H9 (cell line): ENCODE measurements around the gene PTGS1. TPM values are rescaled to one million over a fixed set of nuclear protein-coding genes. Genes with fewer than 3 reads are reported as not detected.

Experiments used
- DNase-seq: peaks from one replicate; pipeline ENCODE4 v3.0.0-alpha.2; 2017
- H2AFZ ChIP-seq: one replicate; pipeline ENCODE4 v1.6.1; 2013; ENCODE audit warnings: mild to moderate bottlenecking, low read length, control low read depth, moderate library complexity
- H2AK5ac ChIP-seq: 2 replicates; pipeline ENCODE4 v1.6.1; 2013; ENCODE audit warnings: low read length, control low read depth, mixed read lengths; ENCODE audit not compliant: insufficient read length
- H2BK120ac ChIP-seq: one replicate; pipeline ENCODE4 v1.6.1; 2013; ENCODE audit warnings: low read depth, mild to moderate bottlenecking, low read length, control low read depth, inconsistent platforms; ENCODE audit not compliant: poor library complexity, severe bottlenecking
- H2BK12ac ChIP-seq: 2 replicates; pipeline ENCODE4 v1.6.1; 2013; ENCODE audit warnings: low read length, control low read depth, mixed read lengths, low read depth; ENCODE audit not compliant: insufficient read length
- H2BK15ac ChIP-seq: 2 replicates; pipeline ENCODE4 v1.6.1; 2013; ENCODE audit warnings: low read depth, low read length, control low read depth
- H2BK20ac ChIP-seq: one replicate; pipeline ENCODE4 v1.6.1; 2013; ENCODE audit warnings: low read depth, mild to moderate bottlenecking, low read length, control low read depth, inconsistent platforms; ENCODE audit not compliant: poor library complexity, severe bottlenecking
- H2BK5ac ChIP-seq: 2 replicates; pipeline ENCODE4 v1.6.1; 2013; ENCODE audit warnings: low read length, control low read depth, mixed read lengths; ENCODE audit not compliant: insufficient read length
- H3K14ac ChIP-seq: 2 replicates; pipeline ENCODE4 v1.6.1; 2013; ENCODE audit warnings: low read length, control low read depth; ENCODE audit not compliant: insufficient read depth
- H3K18ac ChIP-seq: 2 replicates; pipeline ENCODE4 v1.6.1; 2013; ENCODE audit warnings: low read depth, mild to moderate bottlenecking, mixed read lengths, low read length, control low read depth; ENCODE audit not compliant: insufficient read length
- H3K23ac ChIP-seq: 2 replicates; pipeline ENCODE4 v1.6.1; 2013; ENCODE audit warnings: low read length, control low read depth, mixed read lengths, low read depth; ENCODE audit not compliant: insufficient read length
- H3K23me2 ChIP-seq: 2 replicates; pipeline ENCODE4 v1.6.1; 2013; ENCODE audit warnings: low read depth, mild to moderate bottlenecking, mixed read lengths, low read length, control low read depth; ENCODE audit not compliant: insufficient read length, poor library complexity, severe bottlenecking
- H3K27ac ChIP-seq: 2 replicates; pipeline ENCODE4 v1.5.1; 2013; ENCODE audit warnings: low read length, control low read depth, mixed read lengths, low read depth; ENCODE audit not compliant: insufficient read length
- H3K27me3 ChIP-seq: 2 replicates; pipeline ENCODE4 v1.6.1; 2013; ENCODE audit warnings: low read length, control low read depth, inconsistent platforms; ENCODE audit not compliant: insufficient read depth
- H3K4ac ChIP-seq: 2 replicates; pipeline ENCODE4 v1.6.1; 2013; ENCODE audit warnings: low read depth, mild to moderate bottlenecking, control low read depth, inconsistent platforms, low read length, moderate library complexity
- H3K4me1 ChIP-seq: 2 replicates; pipeline ENCODE4 v1.6.1; 2013; ENCODE audit warnings: low read length, control low read depth, inconsistent platforms; ENCODE audit not compliant: insufficient read depth
- H3K4me2 ChIP-seq: 2 replicates; pipeline ENCODE4 v1.6.1; 2013; ENCODE audit warnings: low read length, control low read depth, mixed read lengths; ENCODE audit not compliant: insufficient read length, insufficient read depth
- H3K56ac ChIP-seq: 2 replicates; pipeline ENCODE4 v1.6.1; 2013; ENCODE audit warnings: low read depth, mild to moderate bottlenecking, mixed read lengths, low read length, control low read depth; ENCODE audit not compliant: insufficient read length
- H3K79me1 ChIP-seq: 2 replicates; pipeline ENCODE4 v1.6.1; 2013; ENCODE audit warnings: low read depth, mild to moderate bottlenecking, moderate library complexity, low read length, control low read depth, inconsistent platforms; ENCODE audit not compliant: insufficient read depth, poor library complexity, severe bottlenecking
- H3K79me2 ChIP-seq: 2 replicates; pipeline ENCODE4 v1.6.1; 2013; ENCODE audit warnings: low read length, control low read depth, inconsistent platforms; ENCODE audit not compliant: insufficient read depth
- H3K9ac ChIP-seq: 2 replicates; pipeline ENCODE4 v1.6.1; 2013; ENCODE audit warnings: low read length, control low read depth, mixed read lengths; ENCODE audit not compliant: insufficient read length; ENCODE audit errors: extremely low read depth
- H3K9me3 ChIP-seq: one replicate; pipeline ENCODE4 v1.6.1; 2013; ENCODE audit warnings: low read depth, low read length, inconsistent platforms; ENCODE audit not compliant: control insufficient read depth
- H3T11ph ChIP-seq: one replicate; pipeline ENCODE4 v1.6.1; 2013; ENCODE audit warnings: mild to moderate bottlenecking, low read length, control low read depth, inconsistent platforms
- H4K20me1 ChIP-seq: one replicate; pipeline ENCODE4 v1.6.1; 2013; ENCODE audit not compliant: control insufficient read depth, insufficient read length, insufficient read depth
- H4K5ac ChIP-seq: 2 replicates; pipeline ENCODE4 v1.6.1; 2013; ENCODE audit warnings: low read depth, mild to moderate bottlenecking, mixed read lengths, low read length, control low read depth; ENCODE audit not compliant: insufficient read length
- H4K8ac ChIP-seq: replicated peaks from 2 replicates; pipeline ENCODE4 v1.6.1; 2013; ENCODE audit warnings: low read length, control low read depth, mixed read lengths, low read depth; ENCODE audit not compliant: insufficient read length
- H4K91ac ChIP-seq: 2 replicates; pipeline ENCODE4 v1.6.1; 2013; ENCODE audit warnings: low read depth, mild to moderate bottlenecking, moderate library complexity, mixed read lengths, low read length, control low read depth; ENCODE audit not compliant: insufficient read length
- H3K27ac Mint-ChIP-seq, 3 experiments: 2 replicates in 2 of 3; 3 replicates in 1 of 3; pipeline ENCODE4 v1.8.0; 2020 to 2021; ENCODE audit warnings: mixed read lengths in 3 of 3, mild to moderate bottlenecking in 1 of 3, moderate library complexity in 1 of 3
- H3K27me3 Mint-ChIP-seq: 2 replicates; pipeline ENCODE4 v1.8.0; 2021; ENCODE audit warnings: low read depth, mild to moderate bottlenecking, moderate library complexity, mixed read lengths
- H3K36me3 Mint-ChIP-seq, 3 experiments: 2 replicates in 2 of 3; 3 replicates in 1 of 3; pipeline ENCODE4 v1.8.0; 2020 to 2021; ENCODE audit warnings: low read depth in 3 of 3, mixed read lengths in 3 of 3; ENCODE audit not compliant: insufficient read depth in 1 of 3
- H3K4me1 Mint-ChIP-seq, 2 experiments: 2 replicates each; pipeline ENCODE4 v1.8.0; 2020; ENCODE audit warnings: mixed read lengths in 2 of 2
- H3K4me3 Mint-ChIP-seq, 2 experiments: 2 replicates in 1 of 2; 3 replicates in 1 of 2; pipeline ENCODE4 v1.8.0; 2020 to 2021; ENCODE audit warnings: mild to moderate bottlenecking in 2 of 2, mixed read lengths in 2 of 2, moderate library complexity in 1 of 2
- H3K9me3 Mint-ChIP-seq, 2 experiments: 2 replicates in 1 of 2; 3 replicates in 1 of 2; pipeline ENCODE4 v1.8.0; 2020; ENCODE audit warnings: mild to moderate bottlenecking in 2 of 2, mixed read lengths in 2 of 2, moderate library complexity in 1 of 2
- CTCF ChIP-seq: fragments of 200-600 bp; sonication (generic); conservative IDR thresholded peaks from 3 replicates; pipeline ENCODE4 v1.8.0; 2021; ENCODE audit warnings: antibody characterized with exemption, mild to moderate bottlenecking
- WGBS: extraction: QIAGEN DNeasy Blood & Tissue Kit; methylation state at CpG from one replicate; pipeline ENCODE4 v1.1.7; 2013; ENCODE audit warnings: missing lambda C conversion rate, low lambda C conversion rate, mixed read lengths; ENCODE audit not compliant: insufficient read length; ENCODE audit errors: extremely low coverage; 5-methylcytosine and 5-hydroxymethylcytosine counted together
- total RNA-seq: library from RNA; stranded (reverse); gene quantifications from 2 replicates; pipeline ENCODE4 v1.2.1, GENCODE V29; 2021

PTGS1 gene
- total RNA-seq, 1 experiment from 2014 or later, result 1.3 TPM

DNA sequence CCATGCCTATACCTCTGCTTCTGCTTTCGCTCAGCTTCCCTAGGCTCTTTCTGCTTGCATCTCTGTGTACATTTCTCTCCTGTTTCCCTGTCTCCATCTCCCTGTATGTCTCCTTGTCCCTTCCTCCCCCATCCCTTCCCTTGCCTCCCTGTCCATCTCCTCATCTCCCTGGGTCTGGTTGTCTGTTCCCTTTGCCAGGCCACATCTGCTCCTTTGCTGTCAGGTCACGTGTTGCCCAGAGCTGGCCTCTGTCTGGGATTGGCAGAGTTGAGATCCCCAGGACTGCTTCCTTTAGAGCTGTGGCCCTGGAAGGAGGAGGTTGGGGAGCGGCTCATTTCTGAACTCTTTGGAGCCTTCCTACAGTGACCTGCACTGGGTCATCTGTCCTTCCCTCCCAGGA, 31.8 kb upstream of the PTGS1 start:
- no peak for DNase-seq
- H3K4me1 ChIP-seq, result peaks cover 16% of the 10 kb centered on the region; the same call in 1 of the 2 replicates
- H3K4ac ChIP-seq, result no peak overlapping the region
- Mint-ChIP-seq H3K36me3 (no peaks in the 10 kb centered on the region), H3K4me1 (peaks cover 50 to 66% of the 10 kb centered on the region in 2 experiments), H3K9me3 (no peaks in the 10 kb centered on the region), H3K27me3 (peaks cover 9% of the 10 kb centered on the region), H3K4me3 (no peak overlapping the region), H3K27ac (no peak overlapping the region)
- H3K79me1 ChIP-seq, result no peaks in the 10 kb centered on the region
- no peak overlapping the region for H2AK5ac ChIP-seq
- no peak for TF ChIP-seq CTCF
- no peaks in the 10 kb centered on the region for H3K27me3 ChIP-seq
- no peak overlapping the region for H3K56ac ChIP-seq
- no peaks in the 10 kb centered on the region for H3K9me3 ChIP-seq
- H2AFZ ChIP-seq, result no peak overlapping the region
- no peak overlapping the region for H2BK15ac ChIP-seq
- no peaks in the 10 kb centered on the region for H3K79me2 ChIP-seq
- H2BK12ac ChIP-seq, result no peak overlapping the region
- no peak overlapping the region for H4K91ac ChIP-seq
- H3K27ac ChIP-seq, result no peak overlapping the region
- H2BK20ac ChIP-seq, result no peak overlapping the region
- no peak overlapping the region for H2BK5ac ChIP-seq
- no peaks in the 10 kb centered on the region for H3K23me2 ChIP-seq
- no peak overlapping the region for H3K23ac ChIP-seq
- H3K18ac ChIP-seq, result no peak overlapping the region
- H3T11ph ChIP-seq, result no peak overlapping the region
- no peak overlapping the region for H4K8ac ChIP-seq
- H3K14ac ChIP-seq, result no peak overlapping the region
- no peak overlapping the region for H3K4me2 ChIP-seq
- H4K20me1 ChIP-seq, result no peaks in the 10 kb centered on the region
- H3K9ac ChIP-seq, result no peak overlapping the region
- H4K5ac ChIP-seq, result no peak overlapping the region
- H2BK120ac ChIP-seq, result no peak overlapping the region
- no CpG with 5 or more reads among the region's 3 CpGs for WGBS
